Measurements from ENCODE around the gene FUOM.
"Not testable (repeated sequence)": the region's sequence is repeated elsewhere in the genome, so short reads cannot be mapped to it uniquely, and the experiment has no call there.

GRCh38 chr10:133367461-133367860 lies 9.6 kb upstream of the FUOM start:
- TF ChIP-seq CTCF (conservative IDR thresholded peaks at IDR 0.05; ENCODE audit: low read depth, low read length); EZH2 (IDR thresholded peaks at IDR 0.05; ENCODE audit: borderline replicate concordance, low read depth, low read length, poor library complexity, severe bottlenecking): not testable (repeated sequence)

Measured in A673 (cell line).